ENCODE measurements around the gene KDF1. TPM values are rescaled to one million over a fixed set of nuclear protein-coding genes. Genes with fewer than 3 reads are reported as not detected.

KDF1 gene
- total and polyA plus RNA-seq, 4 donors, result 0.24 to 0.26 TPM; not detected in 2

GRCh38 chr1:26922901-26923300, 37.4 kb downstream of the KDF1 start:
- Histone ChIP-seq H3K9me3 (ENCODE audit: control insufficient read depth, insufficient read depth, low read length) (no peaks in the 10 kb centered on the region), H3K4me3 (ENCODE audit: low read depth, low read length) (no peak overlapping the region), H3K27me3 (ENCODE audit: control insufficient read depth, insufficient read depth, low read length) (no peaks in the 10 kb centered on the region), H3K36me3 (ENCODE audit: control insufficient read depth, insufficient read depth, low read length) (peaks cover 34% of the 10 kb centered on the region), H3K27ac (ENCODE audit: low read depth, low read length) (no peak overlapping the region), H3K4me1 (ENCODE audit: control insufficient read depth, insufficient read depth, low read length) (peaks cover 12% of the 10 kb centered on the region)
- no peak for DNase-seq (ENCODE audit: low read depth in 4 of 6, low spot score in 6 of 6)
- 80% methylated on average over 1 of the region's 3 CpGs for WGBS (ENCODE audit: insufficient coverage)

GRCh38 chr1:26922431-26922729, 37.9 kb downstream of the KDF1 start:
- 46% methylated on average over 6 of the region's 6 CpGs for WGBS (ENCODE audit: insufficient coverage)
- DNase-seq (ENCODE audit: low read depth in 4 of 6, low spot score in 6 of 6), result no peak
- H3K27me3 ChIP-seq (ENCODE audit: control insufficient read depth, insufficient read depth, low read length), result no peaks in the 10 kb centered on the region
- H3K27ac ChIP-seq (ENCODE audit: low read depth, low read length), result no peak overlapping the region
- H3K4me1 ChIP-seq (ENCODE audit: control insufficient read depth, insufficient read depth, low read length), result peaks cover 12% of the 10 kb centered on the region
- no peaks in the 10 kb centered on the region for H3K9me3 ChIP-seq (ENCODE audit: control insufficient read depth, insufficient read depth, low read length)
- H3K4me3 ChIP-seq (ENCODE audit: low read depth, low read length), result peak overlapping the region; percentile 84
- peaks cover 33% of the 10 kb centered on the region for H3K36me3 ChIP-seq (ENCODE audit: control insufficient read depth, insufficient read depth, low read length)

GRCh38 chr1:26921540-26922430, 38.5 kb downstream of the KDF1 start, which contains the start of gene NUDC:
TSS of gene NUDC (plus strand) at chr1:26921743. CDS start at chr1:26921849, 106 bp downstream.
- Histone ChIP-seq H3K27ac (ENCODE audit: low read depth, low read length) (peak within 1 kb of the TSS; percentile 88), H3K36me3 (ENCODE audit: control insufficient read depth, insufficient read depth, low read length) (peaks cover 27% of the 10 kb centered on the region), H3K4me3 (ENCODE audit: low read depth, low read length) (peak within 1 kb of the TSS; percentile 84), H3K4me1 (ENCODE audit: control insufficient read depth, insufficient read depth, low read length) (peaks cover 12% of the 10 kb centered on the region), H3K9me3 (ENCODE audit: control insufficient read depth, insufficient read depth, low read length) (no peaks in the 10 kb centered on the region), H3K27me3 (ENCODE audit: control insufficient read depth, insufficient read depth, low read length) (no peaks in the 10 kb centered on the region)
- DNase-seq (ENCODE audit: low read depth in 4 of 6, low spot score in 6 of 6), result peak; percentile 90 to 99 (median 96)
- 0% methylated on average over 72 of the region's 83 CpGs for WGBS (ENCODE audit: insufficient coverage)

GRCh38 chr1:26921126-26921539, 39.1 kb downstream of the KDF1 start:
- DNase-seq (ENCODE audit: low read depth in 4 of 6, low spot score in 6 of 6), result no peak
- H3K27me3 ChIP-seq (ENCODE audit: control insufficient read depth, insufficient read depth, low read length), result peaks cover 2% of the 10 kb centered on the region
- peaks cover 21% of the 10 kb centered on the region for H3K36me3 ChIP-seq (ENCODE audit: control insufficient read depth, insufficient read depth, low read length)
- H3K27ac ChIP-seq (ENCODE audit: low read depth, low read length), result peak overlapping the region; percentile 85
- peak overlapping the region; percentile 84 for H3K4me3 ChIP-seq (ENCODE audit: low read depth, low read length)
- no peaks in the 10 kb centered on the region for H3K9me3 ChIP-seq (ENCODE audit: control insufficient read depth, insufficient read depth, low read length)
- 15% methylated on average over 4 of the region's 7 CpGs for WGBS (ENCODE audit: insufficient coverage)
- peaks cover 12% of the 10 kb centered on the region for H3K4me1 ChIP-seq (ENCODE audit: control insufficient read depth, insufficient read depth, low read length)

- no peaks in the 10 kb centered on the region for H3K9me3 ChIP-seq (ENCODE audit: control insufficient read depth, insufficient read depth, low read length)
- 42% methylated on average over 4 of the region's 5 CpGs for WGBS (ENCODE audit: insufficient coverage)
- peaks cover 2% of the 10 kb centered on the region for H3K27me3 ChIP-seq (ENCODE audit: control insufficient read depth, insufficient read depth, low read length)
- no peak overlapping the region for H3K4me3 ChIP-seq (ENCODE audit: low read depth, low read length)
- no peak for DNase-seq (ENCODE audit: low read depth in 4 of 6, low spot score in 6 of 6)
- no peak overlapping the region for H3K27ac ChIP-seq (ENCODE audit: low read depth, low read length)
- no peaks in the 10 kb centered on the region for H3K36me3 ChIP-seq (ENCODE audit: control insufficient read depth, insufficient read depth, low read length)
- H3K4me1 ChIP-seq (ENCODE audit: control insufficient read depth, insufficient read depth, low read length), result no peaks in the 10 kb centered on the region
Measured at GRCh38 chr1:26915204-26915842, 44.9 kb downstream of the KDF1 start.

GRCh38 chr1:26913754-26914619, 46.3 kb downstream of the KDF1 start, which contains the start of gene NR0B2:
TSS of gene NR0B2 (minus strand) at chr1:26913975. CDS start at chr1:26913940, 35 bp downstream.
- H3K4me3 ChIP-seq (ENCODE audit: low read depth, low read length), result no peak within 1 kb of the TSS
- no peak for DNase-seq (ENCODE audit: low read depth in 4 of 6, low spot score in 6 of 6)
- 83% methylated on average over 14 of the region's 16 CpGs for WGBS (ENCODE audit: insufficient coverage)
- peaks cover 2% of the 10 kb centered on the region for H3K27me3 ChIP-seq (ENCODE audit: control insufficient read depth, insufficient read depth, low read length)
- H3K4me1 ChIP-seq (ENCODE audit: control insufficient read depth, insufficient read depth, low read length), result no peaks in the 10 kb centered on the region
- no peaks in the 10 kb centered on the region for H3K36me3 ChIP-seq (ENCODE audit: control insufficient read depth, insufficient read depth, low read length)
- no peak within 1 kb of the TSS for H3K27ac ChIP-seq (ENCODE audit: low read depth, low read length)
- H3K9me3 ChIP-seq (ENCODE audit: control insufficient read depth, insufficient read depth, low read length), result no peaks in the 10 kb centered on the region

GRCh38 chr1:26913389-26913753, 46.9 kb downstream of the KDF1 start:
- H3K36me3 ChIP-seq (ENCODE audit: control insufficient read depth, insufficient read depth, low read length), result no peaks in the 10 kb centered on the region
- no peak overlapping the region for H3K27ac ChIP-seq (ENCODE audit: low read depth, low read length)
- 87% methylated on average over 5 of the region's 5 CpGs for WGBS (ENCODE audit: insufficient coverage)
- H3K4me1 ChIP-seq (ENCODE audit: control insufficient read depth, insufficient read depth, low read length), result no peaks in the 10 kb centered on the region
- H3K9me3 ChIP-seq (ENCODE audit: control insufficient read depth, insufficient read depth, low read length), result no peaks in the 10 kb centered on the region
- no peak for DNase-seq (ENCODE audit: low read depth in 4 of 6, low spot score in 6 of 6)
- peaks cover 2% of the 10 kb centered on the region for H3K27me3 ChIP-seq (ENCODE audit: control insufficient read depth, insufficient read depth, low read length)
- H3K4me3 ChIP-seq (ENCODE audit: low read depth, low read length), result no peak overlapping the region

DNA sequence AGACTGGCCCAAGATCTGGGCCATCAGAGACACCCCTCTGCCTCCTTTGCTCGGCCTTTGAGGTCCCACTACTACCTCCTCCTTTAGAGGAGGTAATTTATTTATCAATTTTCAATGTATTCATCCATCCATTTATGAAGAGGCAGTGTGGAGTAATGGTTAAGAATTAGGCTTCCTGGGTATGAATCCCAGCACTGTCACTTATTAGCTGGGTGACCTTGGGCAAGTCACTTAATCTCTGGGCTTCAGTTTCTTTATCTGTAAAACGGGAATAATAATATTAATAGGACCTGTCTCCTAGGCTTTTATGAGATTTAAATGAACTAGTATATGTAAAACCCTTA, 48.1 kb downstream of the KDF1 start:
- Histone ChIP-seq H3K9me3 (ENCODE audit: control insufficient read depth, insufficient read depth, low read length) (no peaks in the 10 kb centered on the region), H3K4me3 (ENCODE audit: low read depth, low read length) (no peak overlapping the region), H3K36me3 (ENCODE audit: control insufficient read depth, insufficient read depth, low read length) (no peaks in the 10 kb centered on the region), H3K4me1 (ENCODE audit: control insufficient read depth, insufficient read depth, low read length) (no peaks in the 10 kb centered on the region), H3K27ac (ENCODE audit: low read depth, low read length) (no peak overlapping the region), H3K27me3 (ENCODE audit: control insufficient read depth, insufficient read depth, low read length) (peaks cover 2% of the 10 kb centered on the region)
- no CpG with 5 or more reads among the region's 2 CpGs for WGBS (ENCODE audit: insufficient coverage)
- no peak for DNase-seq (ENCODE audit: low read depth in 4 of 6, low spot score in 6 of 6)

DNA sequence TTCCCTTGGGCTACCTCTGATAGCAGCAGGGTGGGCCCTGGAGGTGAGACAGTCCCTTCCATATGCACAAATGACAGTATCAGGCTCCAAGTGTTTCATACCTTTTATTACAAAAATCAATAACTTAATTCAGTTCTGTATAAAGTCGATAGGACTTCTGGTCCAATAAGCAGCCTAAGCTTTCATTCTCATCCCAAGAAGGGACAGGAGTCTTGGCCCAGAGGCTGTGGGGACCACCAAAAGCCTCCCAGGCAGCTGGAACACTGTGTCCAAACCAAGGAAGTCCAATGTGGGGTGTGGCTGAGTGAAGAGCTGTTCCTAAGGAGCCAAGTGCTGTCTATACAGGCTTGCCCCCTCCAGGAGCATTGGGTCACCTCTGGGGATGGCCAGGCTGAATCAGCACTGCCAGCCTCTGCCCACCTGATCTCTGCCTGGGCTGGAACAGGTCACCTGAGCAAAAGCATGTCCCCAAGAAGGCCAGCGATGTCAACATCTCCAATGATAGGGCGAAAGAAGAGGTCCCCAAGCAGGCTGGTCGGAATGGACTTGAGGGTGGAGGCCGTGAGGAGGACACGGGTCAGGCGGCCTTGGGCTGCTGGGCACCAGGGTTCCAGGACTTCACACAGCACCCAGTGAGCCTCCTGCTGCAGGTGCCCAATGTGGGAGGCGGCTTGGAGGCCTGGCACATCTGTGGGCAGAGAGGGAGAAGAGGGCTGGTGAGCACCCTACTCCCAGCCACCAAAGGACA, 48.7 kb downstream of the KDF1 start:
- WGBS (ENCODE audit: insufficient coverage), result 91% methylated on average over 6 of the region's 8 CpGs
- no peaks in the 10 kb centered on the region for H3K4me1 ChIP-seq (ENCODE audit: control insufficient read depth, insufficient read depth, low read length)

More for the DNA sequence above, 48.7 kb downstream of the KDF1 start:
- Histone ChIP-seq H3K4me3 (ENCODE audit: low read depth, low read length) (no peak overlapping the region), H3K9me3 (ENCODE audit: control insufficient read depth, insufficient read depth, low read length) (no peaks in the 10 kb centered on the region), H3K27me3 (ENCODE audit: control insufficient read depth, insufficient read depth, low read length) (peaks cover 1% of the 10 kb centered on the region), H3K36me3 (ENCODE audit: control insufficient read depth, insufficient read depth, low read length) (no peaks in the 10 kb centered on the region), H3K27ac (ENCODE audit: low read depth, low read length) (no peak overlapping the region)
- DNase-seq (ENCODE audit: low read depth in 4 of 6, low spot score in 6 of 6), result no peak
